A549 treated with Hydrocortisone at 1 μM for 4 hours (cell line): Measurements from ENCODE around the gene LPIN1. TPM values are rescaled to one million over a fixed set of nuclear protein-coding genes. Genes with fewer than 3 reads are reported as not detected.

ENCODE experiments used
- total RNA-seq: library from RNA; stranded (reverse); fragments of 200-300 nt; extraction: Qiagen RNA extraction; gene quantifications from 5 replicates; pipeline ENCODE4 v1.2.3, GENCODE V29; 2022

Gene LPIN1, protein sequence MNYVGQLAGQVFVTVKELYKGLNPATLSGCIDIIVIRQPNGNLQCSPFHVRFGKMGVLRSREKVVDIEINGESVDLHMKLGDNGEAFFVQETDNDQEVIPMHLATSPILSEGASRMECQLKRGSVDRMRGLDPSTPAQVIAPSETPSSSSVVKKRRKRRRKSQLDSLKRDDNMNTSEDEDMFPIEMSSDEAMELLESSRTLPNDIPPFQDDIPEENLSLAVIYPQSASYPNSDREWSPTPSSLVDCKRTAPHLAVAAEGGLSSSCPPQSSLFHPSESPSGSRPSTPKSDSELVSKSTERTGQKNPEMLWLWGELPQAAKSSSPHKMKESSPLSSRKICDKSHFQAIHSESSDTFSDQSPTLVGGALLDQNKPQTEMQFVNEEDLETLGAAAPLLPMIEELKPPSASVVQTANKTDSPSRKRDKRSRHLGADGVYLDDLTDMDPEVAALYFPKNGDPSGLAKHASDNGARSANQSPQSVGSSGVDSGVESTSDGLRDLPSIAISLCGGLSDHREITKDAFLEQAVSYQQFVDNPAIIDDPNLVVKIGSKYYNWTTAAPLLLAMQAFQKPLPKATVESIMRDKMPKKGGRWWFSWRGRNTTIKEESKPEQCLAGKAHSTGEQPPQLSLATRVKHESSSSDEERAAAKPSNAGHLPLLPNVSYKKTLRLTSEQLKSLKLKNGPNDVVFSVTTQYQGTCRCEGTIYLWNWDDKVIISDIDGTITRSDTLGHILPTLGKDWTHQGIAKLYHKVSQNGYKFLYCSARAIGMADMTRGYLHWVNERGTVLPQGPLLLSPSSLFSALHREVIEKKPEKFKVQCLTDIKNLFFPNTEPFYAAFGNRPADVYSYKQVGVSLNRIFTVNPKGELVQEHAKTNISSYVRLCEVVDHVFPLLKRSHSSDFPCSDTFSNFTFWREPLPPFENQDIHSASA
- total RNA-seq, result 9.2 to 10.9 TPM (median 9.8 TPM) in 5 replicates

DNA sequence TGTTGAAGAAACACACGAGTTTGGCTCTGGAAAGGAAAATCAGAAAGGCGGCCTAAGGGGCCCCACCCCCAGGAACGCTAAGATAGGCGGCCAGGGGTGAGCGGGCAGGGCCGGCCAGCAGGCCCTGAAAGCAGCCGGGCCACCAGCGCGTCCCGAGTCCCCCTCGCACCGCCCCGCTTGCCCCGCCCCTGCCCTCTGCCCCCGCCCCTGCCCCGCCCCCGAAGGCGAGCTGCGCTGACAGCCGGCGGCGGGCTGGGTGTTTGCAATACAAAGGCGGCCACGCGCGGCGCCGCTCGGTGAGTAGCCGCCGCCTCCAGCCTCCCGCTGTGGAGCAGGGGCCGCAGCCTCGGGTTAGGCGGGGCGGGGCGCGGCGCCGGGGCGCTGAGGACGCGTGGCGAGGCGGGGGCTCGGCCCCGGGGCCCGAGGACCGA lies at the start of gene LPIN1:
TSS of gene LPIN1 (plus strand) at position 257 of the 431 bp plus-strand sequence. CDS start 18,910 bp downstream, outside the sequence.

Other genes starting within 250 kb of the LPIN1 start
- 2.6 to 3.7 TPM (median 3.1 TPM) in 5 replicates for gene GREB1, start 212.6 kb upstream of the LPIN1 start, total RNA-seq
- gene NTSR2, start 76.4 kb upstream of the LPIN1 start, total RNA-seq, result 0.05 to 0.09 TPM in 2 of 5 replicates, not detected in the others